OCI-LY3 (cell line): ENCODE data around the gene ACOT7.

Source experiments
- CTCF ChIP-seq: fragments of 200-600, 300-600 bp; sonication (generic); IDR thresholded peaks from 2 replicates; pipeline ENCODE4 v1.5.1; 2014; ENCODE audit warnings: antibody characterized with exemption, low read length, low read depth
- EZH2phosphoT487 ChIP-seq: fragments of 200-600 bp; shearing (Covaris generic); IDR thresholded peaks from 2 replicates; pipeline ENCODE4 v1.6.1; 2018; ENCODE audit warnings: antibody characterized with exemption, mixed run types, low read depth

- no peak for TF ChIP-seq CTCF
- TF ChIP-seq EZH2phosphoT487 = no peak
Measured at GRCh38 chr1:6249739-6250689, 143.6 kb downstream of the ACOT7 start.
